HG02678 (cell line): Measurements from ENCODE around the gene LRP11.

Experiments used
- ATAC-seq: cut with Tn5 transposase; IDR thresholded peaks from one replicate; pipeline ENCODE4 v1.9.1; 2021; ENCODE audit warnings: mild to moderate bottlenecking, moderate library complexity; ENCODE audit not compliant: unreplicated experiment

Gene LRP11

DNA sequence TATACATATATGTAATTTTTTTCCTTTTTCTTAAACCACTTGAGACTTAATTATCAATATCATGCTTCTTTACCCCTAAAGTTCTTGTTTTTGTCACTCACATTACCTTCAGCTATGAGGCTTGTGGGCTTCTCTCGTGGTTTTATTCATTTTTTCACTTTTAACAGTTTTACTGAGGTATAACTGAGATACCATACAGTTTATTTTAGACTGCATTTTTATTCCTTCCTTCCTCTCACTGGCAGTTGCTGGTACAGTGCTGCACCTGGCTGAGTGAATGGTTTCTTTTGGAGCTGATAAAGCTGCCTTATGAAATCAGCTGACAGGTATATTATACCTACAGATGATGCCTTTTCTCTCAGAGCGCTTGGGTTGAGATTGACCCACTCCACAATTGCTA is 54.4 kb downstream of the LRP11 start:
- ATAC-seq = no peak

DNA sequence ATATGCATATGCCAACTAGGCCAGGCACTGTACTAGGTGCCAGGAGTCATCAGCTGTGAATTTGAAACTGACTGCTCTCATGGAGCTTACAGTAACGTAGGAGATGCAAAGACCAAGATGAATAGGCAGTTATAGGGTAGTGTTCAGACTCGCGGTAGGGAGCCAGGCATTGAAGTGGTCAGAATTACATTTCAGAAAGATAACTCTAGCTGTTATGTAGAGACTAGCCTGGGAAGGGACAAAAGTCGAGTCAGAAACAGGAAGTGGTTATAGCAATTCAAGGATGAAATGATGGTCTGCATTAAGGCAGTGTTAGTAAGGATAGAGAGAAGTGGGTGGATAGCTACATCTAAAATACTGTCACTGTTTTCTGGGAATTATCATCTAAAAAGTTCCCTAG is 58.0 kb downstream of the LRP11 start:
- ATAC-seq = no peak

DNA sequence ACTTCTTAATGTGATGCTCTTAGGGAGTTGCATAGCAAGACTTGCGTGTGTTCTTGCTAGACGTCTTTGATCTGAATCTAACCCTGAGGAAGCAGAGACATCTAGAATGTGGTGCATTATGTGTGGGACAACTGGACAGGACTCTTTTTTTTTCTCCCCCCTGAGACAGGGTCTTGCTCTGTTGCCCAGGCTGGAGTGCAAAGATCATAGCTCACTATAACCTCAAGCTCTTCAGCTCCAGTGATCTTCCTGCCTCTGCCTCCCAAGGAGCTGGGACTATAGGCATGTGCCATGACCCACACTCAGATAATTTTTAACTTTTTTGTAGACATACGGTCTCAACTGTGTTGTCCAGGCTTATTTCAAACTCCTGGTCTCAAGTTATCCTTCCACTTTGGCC is 80.6 kb downstream of the LRP11 start:
- no peak for ATAC-seq

DNA sequence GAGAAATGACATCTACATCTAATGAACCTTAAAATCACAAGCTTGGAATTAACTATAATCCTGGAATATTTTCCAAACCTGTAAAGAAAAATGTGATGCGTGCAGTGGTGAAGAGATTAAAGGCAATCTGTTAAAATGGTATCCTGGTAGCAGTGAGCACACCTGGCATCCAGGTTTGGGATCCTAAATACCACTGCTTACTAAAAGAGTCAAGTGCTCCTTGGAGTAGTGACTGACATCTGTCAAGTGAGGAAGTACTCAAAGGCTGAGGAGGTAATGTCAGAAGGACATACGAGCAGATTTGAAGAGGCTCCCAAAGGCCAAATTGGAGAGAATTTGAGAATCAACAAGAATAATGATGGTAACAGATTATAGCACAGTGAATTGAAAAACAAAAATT is 81.8 kb downstream of the LRP11 start:
- no peak for ATAC-seq

DNA sequence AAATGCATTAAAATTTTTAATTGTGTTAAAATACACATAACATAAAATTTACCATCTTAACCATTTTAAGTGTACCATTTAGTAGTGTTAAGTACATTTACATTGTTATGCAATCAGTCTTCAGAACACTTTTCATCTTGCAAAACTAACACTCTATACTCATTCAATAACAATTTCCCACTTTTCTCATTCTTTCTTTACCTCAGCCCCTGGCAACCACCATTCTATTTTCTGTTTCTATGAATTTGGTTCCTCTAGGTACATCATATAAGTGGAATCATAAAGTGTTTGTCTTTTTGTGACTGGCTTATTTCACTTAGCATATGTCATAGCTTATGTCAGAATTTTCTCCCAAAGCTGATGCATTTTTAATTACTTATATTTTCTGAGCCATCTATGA is 82.4 kb downstream of the LRP11 start:
- ATAC-seq = no peak

DNA sequence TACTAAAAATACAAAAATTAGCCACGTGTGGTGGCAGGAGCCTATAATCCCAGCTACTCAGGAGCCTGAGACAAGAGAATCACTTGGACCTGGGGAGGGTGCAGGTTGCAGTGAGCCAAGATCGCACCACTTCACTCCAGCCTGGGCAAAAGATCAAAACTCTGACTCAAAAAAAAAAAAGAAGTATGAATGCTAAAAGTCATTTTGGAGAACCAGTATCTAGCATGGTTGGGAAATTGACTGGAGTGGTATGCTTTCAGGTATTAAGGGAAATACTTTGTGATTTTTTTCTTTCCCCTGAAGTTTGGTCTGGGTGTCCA is 84.6 kb downstream of the LRP11 start:
- no peak for ATAC-seq

DNA sequence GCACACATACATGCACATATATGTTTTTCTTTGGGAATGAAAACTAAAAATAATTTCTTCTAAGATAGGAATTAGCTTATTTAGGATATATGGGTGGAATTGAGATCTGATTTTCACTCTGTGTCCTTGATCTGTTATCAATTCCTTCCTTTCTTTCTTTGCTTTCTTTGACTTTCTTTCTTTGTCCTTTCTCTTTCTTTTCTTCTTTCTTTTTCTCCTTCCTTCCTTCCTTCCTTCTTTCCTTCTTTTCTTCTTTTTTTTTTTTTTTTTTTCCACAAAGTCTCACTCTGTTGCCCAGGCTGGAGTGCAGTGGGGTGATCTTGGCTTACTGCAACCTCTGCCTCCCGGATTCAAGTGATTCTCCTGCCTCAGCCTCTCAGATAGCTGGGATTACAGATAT is 86.5 kb downstream of the LRP11 start:
- no peak for ATAC-seq

DNA sequence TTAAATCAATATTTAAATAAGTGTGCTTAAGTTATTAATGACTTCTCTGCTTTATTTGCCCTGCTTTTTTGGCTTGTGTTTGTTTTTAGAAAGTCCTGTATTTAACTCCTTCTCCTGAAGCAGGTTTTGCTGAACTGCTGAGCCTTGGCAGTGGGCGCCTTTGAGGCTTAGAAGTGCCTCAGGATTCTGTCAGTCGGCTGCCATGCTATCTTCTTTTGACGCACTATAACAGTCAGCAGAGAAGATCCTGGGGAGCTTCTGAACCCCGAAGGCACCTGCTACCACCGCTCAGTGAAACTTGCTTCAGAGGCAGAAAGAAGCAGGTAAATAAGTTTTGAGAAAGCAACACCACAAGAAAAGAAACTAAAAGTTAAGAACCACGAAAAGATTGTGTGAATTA is 92.2 kb downstream of the LRP11 start:
- no peak for ATAC-seq

DNA sequence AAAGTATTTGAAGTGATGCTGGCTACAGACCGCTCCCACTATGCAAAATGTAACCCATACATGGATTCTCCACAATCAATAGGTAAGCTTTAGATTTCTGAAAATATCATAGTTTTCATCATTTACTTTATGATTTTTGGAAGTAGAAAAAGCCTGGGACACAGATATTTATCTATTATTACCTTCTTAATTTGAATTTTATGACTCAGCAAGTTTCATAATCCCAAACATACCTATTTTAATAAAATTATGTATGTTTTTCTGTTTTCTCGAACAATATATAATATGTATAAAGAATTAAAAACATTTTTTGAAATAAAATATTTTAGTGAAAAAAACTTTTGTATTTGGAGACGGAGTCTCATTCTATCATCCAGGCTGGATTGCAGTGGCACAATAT is 93.0 kb downstream of the LRP11 start:
- no peak for ATAC-seq

DNA sequence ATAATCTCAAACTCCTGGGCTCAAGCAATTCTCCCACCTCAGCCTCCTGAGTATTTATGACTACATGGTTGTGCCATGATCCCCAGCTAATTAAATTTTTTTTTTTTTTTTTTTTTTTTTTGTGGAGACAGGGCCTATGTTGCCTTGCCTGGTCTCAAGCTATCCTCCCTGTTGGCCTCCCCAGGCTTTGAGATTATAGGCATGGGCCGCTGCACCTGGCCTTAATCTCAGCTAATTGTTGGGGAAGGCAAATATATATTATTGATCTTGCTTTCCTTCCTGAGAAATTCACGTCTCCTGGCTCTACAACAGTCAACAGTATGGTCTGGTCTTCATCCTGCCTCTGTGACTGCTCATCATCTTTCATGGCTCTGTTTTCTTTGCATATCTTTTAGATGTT is 94.5 kb downstream of the LRP11 start:
- no peak for ATAC-seq
